Liver (tissue), 10 donors: ENCODE results near the gene METTL23. TPM values are rescaled to one million over a fixed set of nuclear protein-coding genes. Genes with fewer than 3 reads are reported as not detected.
A peak's percentile ranks its signal among the peaks of the same experiment; 100 is the strongest.

ENCODE experiments used
- DNase-seq: peaks from one replicate; pipeline ENCODE4 v3.0.0-alpha.2; 2017; ENCODE audit warnings: low spot score
- H3K27ac ChIP-seq, 2 donors: one replicate each; pipeline ENCODE4 v1.7.0; 2013; ENCODE audit warnings: inconsistent platforms in 2 of 2, low read length in 2 of 2, control low read depth in 1 of 2, low read depth in 1 of 2, mild to moderate bottlenecking in 1 of 2
- H3K27me3 ChIP-seq, 4 donors: one replicate each; pipeline versions ENCODE4 v1.6.1 to v1.7.0; 2013; ENCODE audit warnings: low read length in 3 of 4, inconsistent platforms in 1 of 4, mild to moderate bottlenecking in 1 of 4, moderate library complexity in 1 of 4; ENCODE audit not compliant: control insufficient read depth in 4 of 4, insufficient read depth in 4 of 4
- H3K36me3 ChIP-seq, 4 donors: one replicate each; pipeline versions ENCODE4 v1.6.1 to v1.7.0; 2013; ENCODE audit warnings: low read length in 3 of 4, mild to moderate bottlenecking in 3 of 4, low read depth in 1 of 4, moderate library complexity in 1 of 4; ENCODE audit not compliant: control insufficient read depth in 4 of 4, insufficient read depth in 3 of 4
- H3K4me1 ChIP-seq, 4 donors: one replicate each; pipeline versions ENCODE4 v1.6.1 to v1.7.0; 2013; ENCODE audit warnings: low read length in 3 of 4, mild to moderate bottlenecking in 3 of 4, moderate library complexity in 1 of 4; ENCODE audit not compliant: control insufficient read depth in 4 of 4, insufficient read depth in 4 of 4
- H3K4me3 ChIP-seq, 3 donors: one replicate each; pipeline versions ENCODE4 v1.6.1 to v1.7.0; 2013; ENCODE audit warnings: low read length in 3 of 3, control low read depth in 1 of 3, low read depth in 1 of 3, mild to moderate bottlenecking in 1 of 3
- H3K9ac ChIP-seq, 2 donors: one replicate each; pipeline ENCODE4 v1.7.0; 2013; ENCODE audit warnings: low read length in 2 of 2, mild to moderate bottlenecking in 2 of 2, moderate library complexity in 2 of 2, control low read depth in 1 of 2, low read depth in 1 of 2
- H3K9me3 ChIP-seq, 4 donors: one replicate each; pipeline versions ENCODE4 v1.6.1 to v1.7.0; 2013; ENCODE audit warnings: low read length in 3 of 4; ENCODE audit not compliant: control insufficient read depth in 4 of 4
- CTCF ChIP-seq: fragments of 150-350 bp; IDR thresholded peaks from 2 replicates; pipeline ENCODE4 v1.5.1; 2017; ENCODE audit warnings: improper control_type of control experiment, low read depth, low read length; ENCODE audit not compliant: missing input control
- FOXA1 ChIP-seq: IDR thresholded peaks from 2 replicates; pipeline ENCODE4 v1.6.1; 2016; ENCODE audit warnings: antibody characterized with exemption
- FOXA2 ChIP-seq: IDR thresholded peaks from 2 replicates; pipeline ENCODE4 v1.6.1; 2016; ENCODE audit warnings: antibody characterized with exemption
- JUND ChIP-seq, 2 donors: IDR thresholded peaks; 2 replicates each; pipeline ENCODE4 v1.6.1; 2016; ENCODE audit warnings: antibody characterized with exemption in 2 of 2
- NR2F2 ChIP-seq: IDR thresholded peaks from 2 replicates; pipeline ENCODE4 v1.6.1; 2016; ENCODE audit warnings: antibody characterized with exemption
- RAD21 ChIP-seq, 2 donors: IDR thresholded peaks; 2 replicates each; pipeline ENCODE4 v1.6.1; 2016; ENCODE audit warnings: antibody characterized with exemption in 2 of 2, mild to moderate bottlenecking in 2 of 2
- RXRA ChIP-seq, 2 donors: IDR thresholded peaks; 2 replicates each; pipeline ENCODE4 v1.6.1; 2017 to 2018; ENCODE audit warnings: antibody characterized with exemption in 2 of 2, mild to moderate bottlenecking in 1 of 2
- SP1 ChIP-seq: IDR thresholded peaks from 2 replicates; pipeline ENCODE4 v1.6.1; 2018; ENCODE audit warnings: antibody characterized with exemption, mild to moderate bottlenecking
- YY1 ChIP-seq: IDR thresholded peaks from 2 replicates; pipeline ENCODE4 v1.6.1; 2016; ENCODE audit warnings: antibody characterized with exemption, mild to moderate bottlenecking
- ZBTB33 ChIP-seq: IDR thresholded peaks from 2 replicates; pipeline ENCODE4 v1.6.1; 2016; ENCODE audit warnings: antibody characterized with exemption
- WGBS: extraction: QIAGEN DNeasy Blood & Tissue Kit; methylation state at CpG from one replicate; pipeline ENCODE4 v1.1.7; 2013; 5-methylcytosine and 5-hydroxymethylcytosine counted together
- polyA plus RNA-seq, 2 donors: library from polyadenylated mRNA; stranded (reverse) in 1 of 2; unstranded in 1 of 2; fragments of 200-250 nt in 1 of 2; fragments of >200 nt in 1 of 2; fragmentation: Nextera tagmentation in 1 of 2; extraction: Ambion mirVana in 1 of 2; gene quantifications; one replicate each; pipeline versions ENCODE4 v1.2.1 to v1.2.3, GENCODE V29; 2013 to 2015
- small RNA-seq: library from RNA; depleted of rRNA; stranded (forward); fragments of <200 nt; gene quantifications from one replicate; pipeline ENCODE3, GENCODE V24; 2014
- total RNA-seq, 2 donors: library from RNA; depleted of rRNA; stranded (reverse); fragments of >200 nt; gene quantifications; one replicate each; pipeline ENCODE4 v1.2.3, GENCODE V29; 2014
- TF ChIP-seq, protein P1 (sequence below): IDR thresholded peaks from 2 replicates; pipeline ENCODE4 v1.6.1; 2016; ENCODE audit warnings: antibody characterized with exemption, mild to moderate bottlenecking
- TF ChIP-seq, protein P2 (sequence below): IDR thresholded peaks from 2 replicates; pipeline ENCODE4 v1.6.1; 2016; ENCODE audit warnings: antibody characterized with exemption
- donor health status: healthy.
- donor health status: healthy.
- donor health status: healthy.
- donor health status: healthy.
- donor health status: healthy.

Gene METTL23
- total and polyA plus RNA-seq, 4 donors, result 15.6 to 37.2 (median 22.1) TPM

- no peak for TF ChIP-seq NR2F2
- TF ChIP-seq RXRA (IDR thresholded peaks at IDR 0.05), result no peak
- TF ChIP-seq JUND (IDR thresholded peaks at IDR 0.05), result no peak
- TF ChIP-seq, protein P1, sequence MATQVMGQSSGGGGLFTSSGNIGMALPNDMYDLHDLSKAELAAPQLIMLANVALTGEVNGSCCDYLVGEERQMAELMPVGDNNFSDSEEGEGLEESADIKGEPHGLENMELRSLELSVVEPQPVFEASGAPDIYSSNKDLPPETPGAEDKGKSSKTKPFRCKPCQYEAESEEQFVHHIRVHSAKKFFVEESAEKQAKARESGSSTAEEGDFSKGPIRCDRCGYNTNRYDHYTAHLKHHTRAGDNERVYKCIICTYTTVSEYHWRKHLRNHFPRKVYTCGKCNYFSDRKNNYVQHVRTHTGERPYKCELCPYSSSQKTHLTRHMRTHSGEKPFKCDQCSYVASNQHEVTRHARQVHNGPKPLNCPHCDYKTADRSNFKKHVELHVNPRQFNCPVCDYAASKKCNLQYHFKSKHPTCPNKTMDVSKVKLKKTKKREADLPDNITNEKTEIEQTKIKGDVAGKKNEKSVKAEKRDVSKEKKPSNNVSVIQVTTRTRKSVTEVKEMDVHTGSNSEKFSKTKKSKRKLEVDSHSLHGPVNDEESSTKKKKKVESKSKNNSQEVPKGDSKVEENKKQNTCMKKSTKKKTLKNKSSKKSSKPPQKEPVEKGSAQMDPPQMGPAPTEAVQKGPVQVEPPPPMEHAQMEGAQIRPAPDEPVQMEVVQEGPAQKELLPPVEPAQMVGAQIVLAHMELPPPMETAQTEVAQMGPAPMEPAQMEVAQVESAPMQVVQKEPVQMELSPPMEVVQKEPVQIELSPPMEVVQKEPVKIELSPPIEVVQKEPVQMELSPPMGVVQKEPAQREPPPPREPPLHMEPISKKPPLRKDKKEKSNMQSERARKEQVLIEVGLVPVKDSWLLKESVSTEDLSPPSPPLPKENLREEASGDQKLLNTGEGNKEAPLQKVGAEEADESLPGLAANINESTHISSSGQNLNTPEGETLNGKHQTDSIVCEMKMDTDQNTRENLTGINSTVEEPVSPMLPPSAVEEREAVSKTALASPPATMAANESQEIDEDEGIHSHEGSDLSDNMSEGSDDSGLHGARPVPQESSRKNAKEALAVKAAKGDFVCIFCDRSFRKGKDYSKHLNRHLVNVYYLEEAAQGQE, result no peak
- TF ChIP-seq, protein P2, sequence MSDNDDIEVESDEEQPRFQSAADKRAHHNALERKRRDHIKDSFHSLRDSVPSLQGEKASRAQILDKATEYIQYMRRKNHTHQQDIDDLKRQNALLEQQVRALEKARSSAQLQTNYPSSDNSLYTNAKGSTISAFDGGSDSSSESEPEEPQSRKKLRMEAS, result no peak
- no peak for TF ChIP-seq RAD21 (IDR thresholded peaks at IDR 0.05)
- TF ChIP-seq FOXA2, result no peak
- TF ChIP-seq SP1, result no peak
- TF ChIP-seq YY1, result no peak
- TF ChIP-seq FOXA1, result no peak
- no peak for TF ChIP-seq ZBTB33
- TF ChIP-seq CTCF, result no peak
- Histone ChIP-seq H3K27ac (no peak overlapping the region), H3K9me3 (no peaks in the 10 kb centered on the region), H3K9ac (no peak overlapping the region), H3K27me3 (no peaks in the 10 kb centered on the region), H3K36me3 (peaks cover 0 to 14% (median 9%) of the 10 kb centered on the region in 4 donors), H3K4me3 (no peak overlapping the region), H3K4me1 (no peaks in the 10 kb centered on the region)
- no peak for DNase-seq
- 86% methylated on average over 5 of the region's 5 CpGs for WGBS
Measured at GRCh38 chr17:76783146-76783545, 56.5 kb downstream of the METTL23 start.

Small RNA genes within 50 kb of the gene (small RNA-seq; reads per million reads assigned to genes)
- not detected for gene AC005837.3
- gene RF02271, result not detected
- gene RNU6-97P, result not detected
- 0.29 reads per million, percentile 25 among the genes with 10 or more reads in this experiment for gene RNY4P36

Other genes with a start within 250 kb of the METTL23 start
- 1 to 10 TPM; 3.6 to 6.7 TPM for gene RHBDF2, start 225.4 kb upstream of the METTL23 start, total RNA-seq
- 1 to 10 TPM; 2.9 to 5.6 TPM for gene RHBDF2, start 225.4 kb upstream of the METTL23 start, polyA plus RNA-seq
- 1 to 10 TPM; 1.6 to 7.8 TPM for gene CYGB, start 189.1 kb upstream of the METTL23 start, total RNA-seq
- gene CYGB, start 189.1 kb upstream of the METTL23 start, polyA plus RNA-seq, result 1 to 10 TPM in 1 of 2 donors, under 1 TPM in 1; 0.83 to 1.2 TPM
- gene PRCD, start 186.8 kb upstream of the METTL23 start, total RNA-seq, result 1 to 10 TPM in 1 of 2 donors, under 1 TPM in 1; 0.75 to 1.0 TPM
- under 1 TPM in 1 of 2 donors, not detected in 1; 0.63 TPM for gene PRCD, start 186.8 kb upstream of the METTL23 start, polyA plus RNA-seq
- 1 to 10 TPM; 1.3 to 2.6 TPM for gene ST6GALNAC2, start 141.0 kb upstream of the METTL23 start, total RNA-seq
- under 1 TPM; 0.52 to 0.90 TPM for gene ST6GALNAC2, start 141.0 kb upstream of the METTL23 start, polyA plus RNA-seq
- 1 to 10 TPM in 1 of 2 donors, not detected in 1; 2.1 TPM for gene ST6GALNAC1, start 83.1 kb upstream of the METTL23 start, total RNA-seq
- gene ST6GALNAC1, start 83.1 kb upstream of the METTL23 start, polyA plus RNA-seq, result under 1 TPM; 0.16 to 0.21 TPM
- 10 to 100 TPM in 1 of 2 donors, 1 to 10 TPM in 1; 9.8 to 12.9 TPM for gene MXRA7, start 15.9 kb upstream of the METTL23 start, total RNA-seq
- gene MXRA7, start 15.9 kb upstream of the METTL23 start, polyA plus RNA-seq, result 10 to 100 TPM in 1 of 2 donors, 1 to 10 TPM in 1; 4.8 to 22.1 TPM
- 10 to 100 TPM; 10.6 to 16.1 TPM for gene JMJD6, start 233 bp upstream of the METTL23 start, total RNA-seq
- gene JMJD6, start 233 bp upstream of the METTL23 start, polyA plus RNA-seq, result 10 to 100 TPM in 1 of 2 donors, 1 to 10 TPM in 1; 9.9 to 11.8 TPM
- 100 to 1,000 TPM; 171 to 184 TPM for gene SRSF2, start 10.5 kb downstream of the METTL23 start, total RNA-seq
- 100 to 1,000 TPM in 1 of 2 donors, 10 to 100 TPM in 1; 66.5 to 130 TPM for gene SRSF2, start 10.5 kb downstream of the METTL23 start, polyA plus RNA-seq
- 10 to 100 TPM; 24.6 to 26.9 TPM for gene MFSD11, start 11.3 kb downstream of the METTL23 start, total RNA-seq
- 10 to 100 TPM in 1 of 2 donors, 1 to 10 TPM in 1; 8.6 to 10.3 TPM for gene MFSD11, start 11.3 kb downstream of the METTL23 start, polyA plus RNA-seq
- gene MGAT5B, start 141.6 kb downstream of the METTL23 start, total RNA-seq, result under 1 TPM in 1 of 2 donors, not detected in 1; 0.25 TPM
- gene MGAT5B, start 141.6 kb downstream of the METTL23 start, polyA plus RNA-seq, result under 1 TPM in 1 of 2 donors, not detected in 1; 0.02 TPM